NCI-H1436 (cell line): ENCODE results near the gene OR2F2.

Experiments used
- DNase-seq: peaks from one replicate; lab custom pipeline; 2025; lab: John Stamatoyannopoulos, UW

Gene OR2F2

GRCh38 chr7:143914938-143915652 is 19.9 kb upstream of the OR2F2 start:
- no peak for DNase-seq

GRCh38 chr7:143924851-143925250 is 10.2 kb upstream of the OR2F2 start:
- no peak for DNase-seq

GRCh38 chr7:143929224-143929920 is 5.7 kb upstream of the OR2F2 start:
- DNase-seq, result no peak

- DNase-seq, result no peak
Observed at GRCh38 chr7:143931739-143932138, 3.3 kb upstream of the OR2F2 start.

- DNase-seq, result no peak
Observed at GRCh38 chr7:143936087-143937009, 1.3 kb downstream of the OR2F2 start.

GRCh38 chr7:143938379-143939243 is 3.6 kb downstream of the OR2F2 start:
- DNase-seq, result no peak

- DNase-seq, result no peak
Observed at GRCh38 chr7:143945423-143945822, 10.4 kb downstream of the OR2F2 start.

- no peak for DNase-seq
Observed at GRCh38 chr7:143947111-143947510, 12.1 kb downstream of the OR2F2 start.

- no peak for DNase-seq
Observed at GRCh38 chr7:143948733-143949132, 13.7 kb downstream of the OR2F2 start.

- DNase-seq, result no peak
Observed at GRCh38 chr7:143953421-143953820, 18.4 kb downstream of the OR2F2 start.

- no peak for DNase-seq
Observed at GRCh38 chr7:143954135-143954534, 19.1 kb downstream of the OR2F2 start.

GRCh38 chr7:143954544-143954943 is 19.5 kb downstream of the OR2F2 start, which contains the start of gene OR2F1:
Gene OR2F1, plus strand, starts transcription at chr7:143954844. Its CDS starts 5,127 bp downstream, at chr7:143959971.
- no peak for DNase-seq

GRCh38 chr7:143958781-143959180 is 23.7 kb downstream of the OR2F2 start:
- no peak for DNase-seq

- DNase-seq, result no peak
Observed at GRCh38 chr7:143960813-143961610, 26.0 kb downstream of the OR2F2 start.

- no peak for DNase-seq
Observed at GRCh38 chr7:143965280-143965679, 30.2 kb downstream of the OR2F2 start.

- no peak for DNase-seq
Observed at GRCh38 chr7:143967398-143967797, 32.4 kb downstream of the OR2F2 start.

- DNase-seq, result no peak
Observed at GRCh38 chr7:143973870-143974416, 38.9 kb downstream of the OR2F2 start.

- DNase-seq, result no peak
Observed at GRCh38 chr7:143974459-143974858, 39.4 kb downstream of the OR2F2 start.

- DNase-seq, result no peak
Observed at GRCh38 chr7:143975617-143976016, 40.6 kb downstream of the OR2F2 start.

GRCh38 chr7:143978585-143978984 is 43.6 kb downstream of the OR2F2 start:
- no peak for DNase-seq
